GM23338 (cell line): Measurements from ENCODE around the gene ZNF224. TPM values are rescaled to one million over a fixed set of nuclear protein-coding genes. Genes with fewer than 3 reads are reported as not detected.

Experiments used
- ATAC-seq: fragments of 200-7000 bp; cut with Tn5 transposase; 3 replicates; pipeline ENCODE4 v1.9.1; 2020
- DNase-seq: peaks from one replicate; pipeline ENCODE4 v3.0.0-alpha.2; 2015; ENCODE audit warnings: low spot score
- H2AFZ ChIP-seq: fragments of 200-600 bp; sonication (generic); 2 replicates; pipeline ENCODE4 v1.8.0; 2016; ENCODE audit warnings: antibody characterized with exemption, mild to moderate bottlenecking, moderate library complexity
- H3F3A ChIP-seq: fragments of 200-600 bp; sonication (generic); replicated peaks from 2 replicates; pipeline ENCODE4 v1.8.0; 2017; ENCODE audit warnings: antibody characterized with exemption, mixed run types, low read depth
- H3K27ac ChIP-seq: fragments of 200-600 bp; sonication (generic); 2 replicates; pipeline ENCODE4 v1.6.1; 2016; ENCODE audit warnings: low read depth
- H3K27me3 ChIP-seq: fragments of 200-600 bp; sonication (generic); 2 replicates; pipeline ENCODE4 v1.8.0; 2016; ENCODE audit warnings: mild to moderate bottlenecking, mixed run types, moderate library complexity; ENCODE audit not compliant: insufficient read depth
- H3K36me3 ChIP-seq: fragments of 200-600 bp; sonication (generic); 2 replicates; pipeline ENCODE4 v1.8.0; 2016; ENCODE audit warnings: mild to moderate bottlenecking; ENCODE audit not compliant: insufficient read depth
- H3K4me1 ChIP-seq: fragments of 200-600 bp; sonication (generic); 2 replicates; pipeline ENCODE4 v1.8.0; 2016; ENCODE audit warnings: mild to moderate bottlenecking, moderate library complexity; ENCODE audit not compliant: insufficient read depth
- H3K4me2 ChIP-seq: fragments of 200-600 bp; sonication (generic); 2 replicates; pipeline ENCODE4 v1.7.1; 2017; ENCODE audit warnings: mixed run types
- H3K4me3 ChIP-seq: fragments of 200-600 bp; sonication (generic); 2 replicates; pipeline ENCODE4 v1.6.1; 2016; ENCODE audit warnings: mixed run types
- H3K79me2 ChIP-seq: fragments of 200-600 bp; sonication (generic); replicated peaks from 2 replicates; pipeline ENCODE4 v1.8.0; 2017; ENCODE audit warnings: mild to moderate bottlenecking; ENCODE audit not compliant: insufficient read depth
- H3K9me2 ChIP-seq: fragments of 200-600 bp; sonication (generic); 2 replicates; pipeline ENCODE4 v1.8.0; 2017; ENCODE audit not compliant: insufficient read depth
- H4K20me1 ChIP-seq: fragments of 200-600 bp; sonication (generic); replicated peaks from 2 replicates; pipeline ENCODE4 v1.8.0; 2017; ENCODE audit warnings: mild to moderate bottlenecking; ENCODE audit not compliant: insufficient read depth
- H3K27ac Mint-ChIP-seq: 2 replicates; pipeline ENCODE4 v1.8.0; 2020; ENCODE audit warnings: inconsistent platforms, mild to moderate bottlenecking, moderate library complexity, mixed read lengths
- H3K27me3 Mint-ChIP-seq: 3 replicates; pipeline ENCODE4 v1.8.0; 2022; ENCODE audit warnings: low read depth, mild to moderate bottlenecking, moderate library complexity, mixed read lengths, inconsistent platforms; ENCODE audit not compliant: insufficient read depth, poor library complexity
- H3K36me3 Mint-ChIP-seq: 3 replicates; pipeline ENCODE4 v1.8.0; 2021; ENCODE audit warnings: low read depth, mild to moderate bottlenecking, inconsistent platforms, moderate library complexity, mixed read lengths
- H3K4me1 Mint-ChIP-seq: 3 replicates; pipeline ENCODE4 v1.8.0; 2020; ENCODE audit warnings: mild to moderate bottlenecking, inconsistent platforms, mixed read lengths
- H3K4me3 Mint-ChIP-seq: 3 replicates; pipeline ENCODE4 v1.8.0; 2021; ENCODE audit warnings: moderate library complexity, mild to moderate bottlenecking, inconsistent platforms, mixed read lengths
- H3K9me3 Mint-ChIP-seq: 3 replicates; pipeline ENCODE4 v1.8.0; 2020; ENCODE audit warnings: moderate library complexity, mild to moderate bottlenecking, inconsistent platforms, mixed read lengths
- CREB1 ChIP-seq: fragments of 250-450 bp; sonication (Bioruptor Pico); IDR thresholded peaks from 2 replicates; pipeline ENCODE4 v1.5.0; 2020; ENCODE audit warnings: low read depth, mild to moderate bottlenecking, moderate library complexity
- CTCF ChIP-seq, 2 experiments: fragments of 200-600 bp in 1 of 2; sonication (generic) in 1 of 2; conservative IDR thresholded peaks; 2 replicates each; pipeline versions ENCODE4 v1.5.1 to v1.6.1; 2016 to 2017; ENCODE audit warnings: antibody characterized with exemption in 2 of 2, low read depth in 2 of 2, mild to moderate bottlenecking in 2 of 2, moderate library complexity in 1 of 2
- ETS1 ChIP-seq: IDR thresholded peaks from 2 replicates; pipeline ENCODE4 v1.6.1; 2016; ENCODE audit warnings: antibody characterized with exemption
- EZH2 ChIP-seq: fragments of 200-600 bp; sonication (generic); IDR thresholded peaks from one replicate; pipeline ENCODE4 v1.8.0; 2017; ENCODE audit warnings: antibody characterized with exemption, mild to moderate bottlenecking, low read depth; ENCODE audit not compliant: unreplicated experiment
- EZH2phosphoT487 ChIP-seq: fragments of 200-600 bp; sonication (generic); IDR thresholded peaks from one replicate; pipeline ENCODE4 v1.8.1; 2018; ENCODE audit warnings: antibody characterized with exemption; ENCODE audit not compliant: unreplicated experiment
- JUNB ChIP-seq: IDR thresholded peaks from one replicate; pipeline ENCODE4 v1.6.1; 2016; ENCODE audit warnings: antibody characterized with exemption; ENCODE audit not compliant: unreplicated experiment
- NANOG ChIP-seq: IDR thresholded peaks from 2 replicates; pipeline ENCODE4 v1.6.1; 2016; ENCODE audit warnings: antibody characterized with exemption, borderline replicate concordance
- POLR2AphosphoS5 ChIP-seq: IDR thresholded peaks from 2 replicates; pipeline ENCODE4 v1.6.1; 2016; ENCODE audit warnings: antibody characterized with exemption, low read depth
- STAT1 ChIP-seq: IDR thresholded peaks from one replicate; pipeline ENCODE4 v1.6.1; 2016; ENCODE audit warnings: antibody characterized with exemption; ENCODE audit not compliant: unreplicated experiment
- ZNF114 ChIP-seq: fragments of 250-450 bp; sonication (Bioruptor Pico); IDR thresholded peaks from 2 replicates; pipeline ENCODE4 v1.5.0; 2020; ENCODE audit warnings: mild to moderate bottlenecking, moderate library complexity
- ZNF331 ChIP-seq: fragments of 250-450 bp; sonication (Bioruptor Pico); IDR thresholded peaks from 2 replicates; pipeline ENCODE4 v1.5.0; 2020; ENCODE audit warnings: low read depth, mild to moderate bottlenecking, moderate library complexity
- polyA plus RNA-seq: library from polyadenylated mRNA; unstranded; fragments of >200 nt; fragmentation: Nextera tagmentation; extraction: Ambion mirVana; gene quantifications from 2 replicates; pipeline ENCODE4 v1.2.1, GENCODE V29; 2016
- total RNA-seq: library from RNA; depleted of rRNA; stranded (reverse); fragments of >200 nt; shearing (Covaris generic); gene quantifications from 2 replicates; pipeline ENCODE4 v1.2.3, GENCODE V29; 2014

Gene ZNF224
- total and polyA plus RNA-seq, 2 experiments from 2014 or later = 9.4 to 16.5 TPM

DNA sequence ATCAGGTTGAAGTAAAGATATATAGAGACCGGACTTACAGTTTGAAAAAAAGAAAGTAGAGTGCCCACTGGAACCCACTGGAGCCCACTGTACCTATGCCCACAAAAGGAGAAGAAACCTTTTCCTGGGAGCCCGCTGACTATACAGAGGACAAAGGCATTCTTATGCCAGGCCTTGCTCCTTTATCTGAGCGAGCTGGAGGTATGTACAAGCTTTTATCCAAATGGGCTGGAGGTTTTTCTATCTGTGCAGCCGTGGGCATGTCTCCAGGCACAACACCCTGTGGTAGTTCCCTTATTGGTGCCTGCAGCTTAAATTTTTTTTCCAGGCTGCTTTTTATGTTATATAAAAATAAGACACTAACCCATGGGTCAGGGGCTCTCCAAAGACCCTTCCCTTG is 55.6 kb downstream of the ZNF224 start:
- H3K36me3 Mint-ChIP-seq = peaks cover 53% of the 10 kb centered on the region
- Histone ChIP-seq H3K9me2 (no peaks in the 10 kb centered on the region), H3K36me3 (peaks cover 18% of the 10 kb centered on the region; the same call in 1 of the 2 replicates), H3K27me3 (no peaks in the 10 kb centered on the region), H3K4me1 (no peaks in the 10 kb centered on the region), H3K27ac (no peak overlapping the region), H3K79me2 (no peaks in the 10 kb centered on the region), H3F3A (no peaks in the 10 kb centered on the region), H3K4me3 (no peak overlapping the region), H2AFZ (no peak overlapping the region), H4K20me1 (no peaks in the 10 kb centered on the region), H3K4me2 (no peak overlapping the region)
- H3K4me3 Mint-ChIP-seq = no peak overlapping the region
- DNase-seq (no peak), ATAC-seq (no peak)
- TF ChIP-seq ETS1 (no peak), ZNF331 (CRISPR knock-in tag) (no peak), NANOG (no peak), STAT1 (no peak), ZNF114 (CRISPR knock-in tag) (no peak), JUNB (no peak), EZH2phosphoT487 (no peak), CTCF (conservative IDR thresholded peaks at IDR 0.05; ENCODE audit: low read depth in 2 of 2) (no peak), CREB1 (CRISPR knock-in tag) (no peak), POLR2AphosphoS5 (no peak)
- no peak overlapping the region for H3K27ac Mint-ChIP-seq
- peaks cover 4% of the 10 kb centered on the region for H3K9me3 Mint-ChIP-seq
- no peaks in the 10 kb centered on the region for H3K4me1 Mint-ChIP-seq
- H3K27me3 Mint-ChIP-seq = peaks cover 2% of the 10 kb centered on the region

GRCh38 chr19:44151491-44151890 is 57.3 kb downstream of the ZNF224 start:
- Mint-ChIP-seq H3K36me3 (peaks cover 55% of the 10 kb centered on the region), H3K27ac (no peak overlapping the region), H3K4me3 (no peak overlapping the region), H3K9me3 (peaks cover 11% of the 10 kb centered on the region), H3K4me1 (no peaks in the 10 kb centered on the region), H3K27me3 (peaks cover 2% of the 10 kb centered on the region)
- no peaks in the 10 kb centered on the region for H3F3A ChIP-seq
- H3K79me2 ChIP-seq = no peaks in the 10 kb centered on the region
- H3K9me2 ChIP-seq = no peaks in the 10 kb centered on the region
- no peaks in the 10 kb centered on the region for H3K27me3 ChIP-seq
- peaks cover 34% of the 10 kb centered on the region for H3K36me3 ChIP-seq
- H2AFZ ChIP-seq = no peak overlapping the region
- H3K27ac ChIP-seq = no peak overlapping the region
- no peak for ATAC-seq
- H3K4me2 ChIP-seq = no peak overlapping the region
- H3K4me3 ChIP-seq = no peak overlapping the region
- no peaks in the 10 kb centered on the region for H3K4me1 ChIP-seq
- H4K20me1 ChIP-seq = no peaks in the 10 kb centered on the region
- DNase-seq = no peak
- no peak for TF ChIP-seq ZNF114 (CRISPR knock-in tag)
- TF ChIP-seq JUNB = no peak
- TF ChIP-seq CTCF (conservative IDR thresholded peaks at IDR 0.05; ENCODE audit: low read depth in 2 of 2) = no peak
- no peak for TF ChIP-seq ETS1
- TF ChIP-seq STAT1 = no peak
- TF ChIP-seq EZH2phosphoT487 = no peak
- no peak for TF ChIP-seq NANOG
- TF ChIP-seq CREB1 (CRISPR knock-in tag) = no peak
- TF ChIP-seq ZNF331 (CRISPR knock-in tag) = no peak
- TF ChIP-seq POLR2AphosphoS5 = no peak
- no peak for TF ChIP-seq EZH2
